ENCODE results near the gene FIGNL1. TPM values are rescaled to one million over a fixed set of nuclear protein-coding genes. Genes with fewer than 3 reads are reported as not detected.

FIGNL1 gene
- total and polyA plus RNA-seq, 7 experiments from 2014 or later = 7.7 to 30.2 (median 10.3) TPM

GRCh38 chr7:50456371-50457123 lies 6.4 kb upstream of the FIGNL1 start:
- peaks cover 0 to 7% (median under 1%) of the 10 kb centered on the region in 7 donors for H3K4me1 Mint-ChIP-seq
- POLR2A ChIA-PET = no interaction called here
- CTCF ChIA-PET = interaction anchor here (0.5 to 1.6 kb wide), 4 partner anchors 11 to 364 kb away, joined by 3 to 6 read pairs (median 4); no protein-coding TSS in a partner anchor

GRCh38 chr7:50455658-50456057 lies 5.5 kb upstream of the FIGNL1 start:
- Histone ChIP-seq H3K4me3 (ENCODE audit: low read length) (no peak overlapping the region), H3K36me3 (ENCODE audit: control insufficient read depth in 2 of 3, insufficient read depth in 3 of 3, low read length in 3 of 3) (no peaks in the 10 kb centered on the region), H3K9me3 (ENCODE audit: control insufficient read depth in 2 of 3, low read length in 3 of 3) (no peaks in the 10 kb centered on the region), H3K27me3 (ENCODE audit: control insufficient read depth in 2 of 2, insufficient read depth in 2 of 2, low read length in 2 of 2) (no peaks in the 10 kb centered on the region), H3K4me1 (ENCODE audit: control insufficient read depth in 2 of 2, insufficient read depth in 2 of 2, low read length in 2 of 2) (peaks cover 7 to 8% of the 10 kb centered on the region in 2 donors), H3K27ac (ENCODE audit: low read depth, low read length) (no peak overlapping the region)
- H3K27me3 Mint-ChIP-seq = peaks cover 0 to 28% (median 0%) of the 10 kb centered on the region in 5 donors
- intact Hi-C loops (cut with micrococcal nuclease) = no loop called here
- peak overlapping the region in 1 of 9 donors; percentile 55 for H3K27ac Mint-ChIP-seq
- H3K4me1 Mint-ChIP-seq = peaks cover 8 to 16% (median 9%) of the 10 kb centered on the region in 7 donors
- peaks cover 0 to 11% (median 0%) of the 10 kb centered on the region in 5 donors for H3K36me3 Mint-ChIP-seq
- H3K9me3 Mint-ChIP-seq = peaks cover 0 to 3% (median 0%) of the 10 kb centered on the region in 11 donors
- no peak for DNase-seq
- peak overlapping the region in 1 of 10 donors; percentile 10 for H3K4me3 Mint-ChIP-seq
- POLR2A ChIA-PET = no interaction called here
- ATAC-seq = no peak
- CTCF ChIA-PET = interaction anchor here (0.5 to 1.5 kb wide), 2 partner anchors 12 to 363 kb away, joined by 5 to 6 read pairs; no protein-coding TSS in a partner anchor

More at GRCh38 chr7:50456371-50457123, 6.4 kb upstream of the FIGNL1 start:
- ATAC-seq (no peak), DNase-seq (no peak)
- H3K9me3 ChIP-seq (ENCODE audit: control insufficient read depth in 2 of 3, low read length in 3 of 3) = no peaks in the 10 kb centered on the region
- no peak overlapping the region for H3K4me3 ChIP-seq (ENCODE audit: low read length)
- Mint-ChIP-seq H3K4me3 (no peak overlapping the region), H3K9me3 (peaks cover 0 to 3% (median 0%) of the 10 kb centered on the region in 11 donors), H3K27ac (peak overlapping the region in 1 of 9 donors; percentile 30), H3K27me3 (peaks cover 0 to 30% (median 0%) of the 10 kb centered on the region in 5 donors), H3K36me3 (peaks cover 0 to 11% (median 0%) of the 10 kb centered on the region in 5 donors)
- H3K36me3 ChIP-seq (ENCODE audit: control insufficient read depth in 2 of 3, insufficient read depth in 3 of 3, low read length in 3 of 3) = no peaks in the 10 kb centered on the region
- no peaks in the 10 kb centered on the region for H3K27me3 ChIP-seq (ENCODE audit: control insufficient read depth in 2 of 2, insufficient read depth in 2 of 2, low read length in 2 of 2)
- no peak overlapping the region for H3K27ac ChIP-seq (ENCODE audit: low read depth, low read length)
- intact Hi-C loops (cut with micrococcal nuclease) = no loop called here
- H3K4me1 ChIP-seq (ENCODE audit: control insufficient read depth in 2 of 2, insufficient read depth in 2 of 2, low read length in 2 of 2) = no peaks in the 10 kb centered on the region

GRCh38 chr7:50454968-50455367 lies 4.8 kb upstream of the FIGNL1 start:
- H3K4me1 ChIP-seq (ENCODE audit: control insufficient read depth in 2 of 2, insufficient read depth in 2 of 2, low read length in 2 of 2) = peaks cover 8 to 9% of the 10 kb centered on the region in 2 donors
- no peaks in the 10 kb centered on the region for H3K36me3 ChIP-seq (ENCODE audit: control insufficient read depth in 2 of 3, insufficient read depth in 3 of 3, low read length in 3 of 3)
- H3K36me3 Mint-ChIP-seq = peaks cover 0 to 11% (median 0%) of the 10 kb centered on the region in 5 donors
- no peak overlapping the region for H3K4me3 Mint-ChIP-seq
- H3K9me3 Mint-ChIP-seq = peaks cover 0 to 3% (median 0%) of the 10 kb centered on the region in 11 donors
- H3K27ac Mint-ChIP-seq = no peak overlapping the region
- no peak for ATAC-seq
- no peak for DNase-seq
- H3K9me3 ChIP-seq (ENCODE audit: control insufficient read depth in 2 of 3, low read length in 3 of 3) = no peaks in the 10 kb centered on the region
- ChIA-PET POLR2A (no interaction called here), CTCF (interaction anchor here (1.5 kb wide), 1 partner anchor 13 kb away, joined by 5 read pairs; no protein-coding TSS in a partner anchor)
- intact Hi-C loops (cut with micrococcal nuclease) = loop anchor here (5.0 kb wide), 4 partner anchors 148 to 337 kb away; no protein-coding TSS in a partner anchor
- no peak overlapping the region for H3K4me3 ChIP-seq (ENCODE audit: low read length)
- H3K4me1 Mint-ChIP-seq = peaks cover 8 to 23% (median 14%) of the 10 kb centered on the region in 7 donors
- H3K27me3 Mint-ChIP-seq = peaks cover 0 to 28% (median 0%) of the 10 kb centered on the region in 5 donors
- H3K27me3 ChIP-seq (ENCODE audit: control insufficient read depth in 2 of 2, insufficient read depth in 2 of 2, low read length in 2 of 2) = no peaks in the 10 kb centered on the region
- no peak overlapping the region for H3K27ac ChIP-seq (ENCODE audit: low read depth, low read length)

- ATAC-seq = peak; percentile 36
- H3K4me1 Mint-ChIP-seq = peaks cover 14 to 38% (median 29%) of the 10 kb centered on the region in 7 donors
- DNase-seq = peak in 2 of 9 donors; percentile 15 to 29
- Histone ChIP-seq H3K9me3 (ENCODE audit: control insufficient read depth in 2 of 3, low read length in 3 of 3) (no peaks in the 10 kb centered on the region), H3K4me1 (ENCODE audit: control insufficient read depth in 2 of 2, insufficient read depth in 2 of 2, low read length in 2 of 2) (peaks cover 13 to 14% of the 10 kb centered on the region in 2 donors), H3K27ac (ENCODE audit: low read depth, low read length) (peak overlapping the region; percentile 94), H3K27me3 (ENCODE audit: control insufficient read depth in 2 of 2, insufficient read depth in 2 of 2, low read length in 2 of 2) (no peaks in the 10 kb centered on the region), H3K4me3 (ENCODE audit: low read length) (peak overlapping the region; percentile 63), H3K36me3 (ENCODE audit: control insufficient read depth in 2 of 3, insufficient read depth in 3 of 3, low read length in 3 of 3) (peaks cover 0 to 14% (median 0%) of the 10 kb centered on the region in 3 experiments)
- CTCF ChIA-PET = no interaction called here
- intact Hi-C loops (cut with micrococcal nuclease) = loop anchor here (1.0 to 5.0 kb wide), 8 partner anchors 54 to 381 kb away; no protein-coding TSS in a partner anchor
- POLR2A ChIA-PET = interaction anchor here (1.0 to 1.5 kb wide), 5 partner anchors 17 to 671 kb away, joined by 3 to 4 read pairs (median 3); no protein-coding TSS in a partner anchor
- H3K9me3 Mint-ChIP-seq = no peaks in the 10 kb centered on the region
- peaks cover 13 to 17% (median 14%) of the 10 kb centered on the region in 5 donors for H3K36me3 Mint-ChIP-seq
- peak overlapping the region; percentile 92 to 99 (median 96) for H3K27ac Mint-ChIP-seq
- peaks cover 0 to 15% (median 0%) of the 10 kb centered on the region in 5 donors for H3K27me3 Mint-ChIP-seq
- H3K4me3 Mint-ChIP-seq = peak overlapping the region; percentile 91 to 96 (median 94)
Observed at GRCh38 chr7:50450590-50451032, 461 bp upstream of the FIGNL1 start.

GRCh38 chr7:50449501-50449880 lies 659 bp downstream of the FIGNL1 start:
- intact Hi-C loops (cut with micrococcal nuclease) = loop anchor here in 1 of 2 donors (2.0 kb wide), 1 partner anchor 33 kb away; no protein-coding TSS in a partner anchor
- Histone ChIP-seq H3K4me3 (ENCODE audit: low read length) (peak overlapping the region; percentile 63), H3K27me3 (ENCODE audit: control insufficient read depth in 2 of 2, insufficient read depth in 2 of 2, low read length in 2 of 2) (no peaks in the 10 kb centered on the region), H3K36me3 (ENCODE audit: control insufficient read depth in 2 of 3, insufficient read depth in 3 of 3, low read length in 3 of 3) (peaks cover 0 to 19% (median 0%) of the 10 kb centered on the region in 3 experiments), H3K27ac (ENCODE audit: low read depth, low read length) (peak overlapping the region; percentile 94), H3K9me3 (ENCODE audit: control insufficient read depth in 2 of 3, low read length in 3 of 3) (no peaks in the 10 kb centered on the region), H3K4me1 (ENCODE audit: control insufficient read depth in 2 of 2, insufficient read depth in 2 of 2, low read length in 2 of 2) (peaks cover 13 to 14% of the 10 kb centered on the region in 2 donors)
- no peaks in the 10 kb centered on the region for H3K9me3 Mint-ChIP-seq
- ChIA-PET POLR2A (interaction anchor here (0.7 to 1.5 kb wide), 2 partner anchors 56 to 290 kb away, joined by 3 to 4 read pairs; no protein-coding TSS in a partner anchor), CTCF (interaction anchor here (0.6 kb wide), 1 partner anchor 20 kb away, joined by 4 read pairs; no protein-coding TSS in a partner anchor)
- H3K4me3 Mint-ChIP-seq = peak overlapping the region; percentile 91 to 96 (median 94)
- DNase-seq (no peak), ATAC-seq (no peak)
- peaks cover 0 to 9% (median 0%) of the 10 kb centered on the region in 5 donors for H3K27me3 Mint-ChIP-seq
- H3K4me1 Mint-ChIP-seq = peaks cover 14 to 48% (median 29%) of the 10 kb centered on the region in 7 donors
- peak overlapping the region; percentile 92 to 99 (median 96) for H3K27ac Mint-ChIP-seq
- H3K36me3 Mint-ChIP-seq = peaks cover 15 to 23% (median 19%) of the 10 kb centered on the region in 5 donors

- POLR2A ChIA-PET = interaction anchor here (0.6 to 1.3 kb wide), 2 partner anchors 75 to 404 kb away, joined by 3 read pairs; no protein-coding TSS in a partner anchor
- no peak for ATAC-seq
- Histone ChIP-seq H3K27ac (ENCODE audit: low read depth, low read length) (peak overlapping the region; percentile 94), H3K36me3 (ENCODE audit: control insufficient read depth in 2 of 3, insufficient read depth in 3 of 3, low read length in 3 of 3) (peaks cover 0 to 19% (median 0%) of the 10 kb centered on the region in 3 experiments), H3K4me3 (ENCODE audit: low read length) (no peak overlapping the region), H3K27me3 (ENCODE audit: control insufficient read depth in 2 of 2, insufficient read depth in 2 of 2, low read length in 2 of 2) (no peaks in the 10 kb centered on the region), H3K4me1 (ENCODE audit: control insufficient read depth in 2 of 2, insufficient read depth in 2 of 2, low read length in 2 of 2) (peaks cover 13 to 14% of the 10 kb centered on the region in 2 donors), H3K9me3 (ENCODE audit: control insufficient read depth in 2 of 3, low read length in 3 of 3) (no peaks in the 10 kb centered on the region)
- CTCF ChIA-PET = no interaction called here
- Mint-ChIP-seq H3K9me3 (no peaks in the 10 kb centered on the region), H3K36me3 (peaks cover 19 to 29% (median 21%) of the 10 kb centered on the region in 5 donors), H3K27me3 (peaks cover 0 to 8% (median 0%) of the 10 kb centered on the region in 5 donors), H3K4me3 (peak overlapping the region in 5 of 10 donors; percentile 0 to 96 (median 94)), H3K27ac (peak overlapping the region; percentile 92 to 99 (median 96)), H3K4me1 (peaks cover 14 to 55% (median 33%) of the 10 kb centered on the region in 7 donors)
- intact Hi-C loops (cut with micrococcal nuclease) = loop anchor here in 1 of 2 donors (2.0 kb wide), 1 partner anchor 32 kb away; no protein-coding TSS in a partner anchor
- no peak for DNase-seq
Observed at GRCh38 chr7:50448823-50449222, 1.3 kb downstream of the FIGNL1 start.

Measured in naive thymus-derived CD4-positive, alpha-beta T cell (primary cell).